ENCODE data around the gene LNPEP.

- TF ChIP-seq FOXJ3 (CRISPR knock-in tag; IDR thresholded peaks at IDR 0.05; ENCODE audit: borderline replicate concordance) (no peak), ETV6 (CRISPR knock-in tag; IDR thresholded peaks at IDR 0.05) (no peak), CTCF (IDR thresholded peaks at IDR 0.05) (no peak), TCF7 (CRISPR knock-in tag; IDR thresholded peaks at IDR 0.05; ENCODE audit: low read depth) (no peak), SP1 (CRISPR knock-in tag; conservative IDR thresholded peaks at IDR 0.05) (no peak), CDX4 (CRISPR knock-in tag; IDR thresholded peaks at IDR 0.05; ENCODE audit: borderline replicate concordance) (no peak), IRF2 (CRISPR knock-in tag; IDR thresholded peaks at IDR 0.05; ENCODE audit: borderline replicate concordance, low read depth) (no peak), NFYB (CRISPR knock-in tag; conservative IDR thresholded peaks at IDR 0.05; ENCODE audit: low read depth) (no peak), GABPB1 (CRISPR knock-in tag; IDR thresholded peaks at IDR 0.05) (no peak), MAX (CRISPR knock-in tag; IDR thresholded peaks at IDR 0.05) (no peak), AFF4 (CRISPR knock-in tag; IDR thresholded peaks at IDR 0.05; ENCODE audit: borderline replicate concordance) (no peak), ARID4B (CRISPR knock-in tag; IDR thresholded peaks at IDR 0.05; ENCODE audit: borderline replicate concordance) (no peak), ZNF263 (CRISPR knock-in tag; IDR thresholded peaks at IDR 0.05; ENCODE audit: low read depth) (no peak), ZNF138 (CRISPR knock-in tag; conservative IDR thresholded peaks at IDR 0.05) (no peak)
Observed at GRCh38 chr5:96901384-96901783, 34.5 kb upstream of the LNPEP start.

All from WTC11 (cell line).